Measurements from ENCODE around the gene EXOG. TPM values are rescaled to one million over a fixed set of nuclear protein-coding genes. Genes with fewer than 3 reads are reported as not detected.
A peak's percentile ranks its signal among the peaks of the same experiment; 100 is the strongest.

EXOG gene
- total and polyA plus RNA-seq, 2 of the 13 experiments (the other 11 are each of a cell fraction or from before 2014, with no cell fraction given) = 5.5 to 9.5 TPM

- no peak for TF ChIP-seq PRDM10 (CRISPR knock-in tag; IDR thresholded peaks at IDR 0.05; ENCODE audit: low read depth)
- TF ChIP-seq HCFC1 (IDR thresholded peaks at IDR 0.05; ENCODE audit: low read depth, low read length) = no peak
- TF ChIP-seq SAP130 (CRISPR knock-in tag; IDR thresholded peaks at IDR 0.05; ENCODE audit: low read depth) = peak; percentile 21; the same call in 1 of the 2 replicates
- 0 out of 2 replicates have a peak, but pooled peaks have one; percentile 24 for TF ChIP-seq ZMYM4 (CRISPR knock-in tag; IDR thresholded peaks at IDR 0.05)
- peak; percentile 52 to 71 for TF ChIP-seq MAFK (conservative IDR thresholded peaks at IDR 0.05 in 1 of 2, IDR thresholded peaks at IDR 0.05 in 1 of 2; ENCODE audit: low read length in 2 of 2)
- TF ChIP-seq MEIS1 (CRISPR knock-in tag; IDR thresholded peaks at IDR 0.05; ENCODE audit: borderline replicate concordance) = 0 out of 2 replicates have a peak, but pooled peaks have one; percentile 33
- peak; percentile 74 for TF ChIP-seq SMC3 (IDR thresholded peaks at IDR 0.05; ENCODE audit: low read length)
- TF ChIP-seq ZNF441 (CRISPR knock-in tag; IDR thresholded peaks at IDR 0.05; ENCODE audit: borderline replicate concordance) = no peak
- 0 out of 2 replicates have a peak, but pooled peaks have one; percentile 38 for TF ChIP-seq ZNF782 (CRISPR knock-in tag; IDR thresholded peaks at IDR 0.05; ENCODE audit: borderline replicate concordance)
- TF ChIP-seq MAFF (IDR thresholded peaks at IDR 0.05; ENCODE audit: low read depth, low read length) = peak; percentile 47
- TF ChIP-seq STAG1 (CRISPR knock-in tag; IDR thresholded peaks at IDR 0.05) = peak; percentile 90
- TF ChIP-seq RAD21 (CRISPR knock-in tag; IDR thresholded peaks at IDR 0.05) = peak; percentile 80
- 0 out of 2 replicates have a peak, but pooled peaks have one; percentile 27 for TF ChIP-seq ZNF501 (CRISPR knock-in tag; IDR thresholded peaks at IDR 0.05)
- TF ChIP-seq MLLT10 (CRISPR knock-in tag; IDR thresholded peaks at IDR 0.05) = no peak
- TF ChIP-seq FOSL2 (CRISPR knock-in tag; IDR thresholded peaks at IDR 0.05) = peak; percentile 16; the same call in 1 of the 2 replicates
- TF ChIP-seq PHF8 (CRISPR knock-in tag; IDR thresholded peaks at IDR 0.05) = no peak
- 0 out of 2 replicates have a peak, but pooled peaks have one; percentile 20 for TF ChIP-seq ZFX (CRISPR knock-in tag; IDR thresholded peaks at IDR 0.05; ENCODE audit: low read depth)
- TF ChIP-seq, protein P1, sequence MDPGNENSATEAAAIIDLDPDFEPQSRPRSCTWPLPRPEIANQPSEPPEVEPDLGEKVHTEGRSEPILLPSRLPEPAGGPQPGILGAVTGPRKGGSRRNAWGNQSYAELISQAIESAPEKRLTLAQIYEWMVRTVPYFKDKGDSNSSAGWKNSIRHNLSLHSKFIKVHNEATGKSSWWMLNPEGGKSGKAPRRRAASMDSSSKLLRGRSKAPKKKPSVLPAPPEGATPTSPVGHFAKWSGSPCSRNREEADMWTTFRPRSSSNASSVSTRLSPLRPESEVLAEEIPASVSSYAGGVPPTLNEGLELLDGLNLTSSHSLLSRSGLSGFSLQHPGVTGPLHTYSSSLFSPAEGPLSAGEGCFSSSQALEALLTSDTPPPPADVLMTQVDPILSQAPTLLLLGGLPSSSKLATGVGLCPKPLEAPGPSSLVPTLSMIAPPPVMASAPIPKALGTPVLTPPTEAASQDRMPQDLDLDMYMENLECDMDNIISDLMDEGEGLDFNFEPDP (CRISPR knock-in tag; conservative IDR thresholded peaks at IDR 0.05) = 0 out of 2 replicates have a peak, but pooled peaks have one; percentile 86
- no peak for TF ChIP-seq GFI1 (CRISPR knock-in tag; IDR thresholded peaks at IDR 0.05; ENCODE audit: borderline replicate concordance)
- peak; percentile 87 for TF ChIP-seq CTCF (CRISPR knock-in tag; IDR thresholded peaks at IDR 0.05)
Measured at GRCh38 chr3:38479431-38480092, 16.6 kb upstream of the EXOG start (continued).
